Esophagus mucosa (tissue), 1 donor: ENCODE data around the gene LGR6. TPM values are rescaled to one million over a fixed set of nuclear protein-coding genes. Genes with fewer than 3 reads are reported as not detected.
"Not testable (repeated sequence)": the region's sequence is repeated elsewhere in the genome, so short reads cannot be mapped to it uniquely, and the experiment has no call there.

Source experiments
- ATAC-seq: fragments of 200-7000 bp; cut with Tn5 transposase; one replicate; pipeline ENCODE4 v1.9.1; 2020
- total RNA-seq: library from RNA; stranded (reverse); gene quantifications from one replicate; pipeline ENCODE4 v1.2.4, GENCODE V29; 2023
- donor health status: DM: yes; HTN: yes; CAD: no.

Gene LGR6
- total RNA-seq, 1 donor from 2014 or later = 2.7 TPM

DNA sequence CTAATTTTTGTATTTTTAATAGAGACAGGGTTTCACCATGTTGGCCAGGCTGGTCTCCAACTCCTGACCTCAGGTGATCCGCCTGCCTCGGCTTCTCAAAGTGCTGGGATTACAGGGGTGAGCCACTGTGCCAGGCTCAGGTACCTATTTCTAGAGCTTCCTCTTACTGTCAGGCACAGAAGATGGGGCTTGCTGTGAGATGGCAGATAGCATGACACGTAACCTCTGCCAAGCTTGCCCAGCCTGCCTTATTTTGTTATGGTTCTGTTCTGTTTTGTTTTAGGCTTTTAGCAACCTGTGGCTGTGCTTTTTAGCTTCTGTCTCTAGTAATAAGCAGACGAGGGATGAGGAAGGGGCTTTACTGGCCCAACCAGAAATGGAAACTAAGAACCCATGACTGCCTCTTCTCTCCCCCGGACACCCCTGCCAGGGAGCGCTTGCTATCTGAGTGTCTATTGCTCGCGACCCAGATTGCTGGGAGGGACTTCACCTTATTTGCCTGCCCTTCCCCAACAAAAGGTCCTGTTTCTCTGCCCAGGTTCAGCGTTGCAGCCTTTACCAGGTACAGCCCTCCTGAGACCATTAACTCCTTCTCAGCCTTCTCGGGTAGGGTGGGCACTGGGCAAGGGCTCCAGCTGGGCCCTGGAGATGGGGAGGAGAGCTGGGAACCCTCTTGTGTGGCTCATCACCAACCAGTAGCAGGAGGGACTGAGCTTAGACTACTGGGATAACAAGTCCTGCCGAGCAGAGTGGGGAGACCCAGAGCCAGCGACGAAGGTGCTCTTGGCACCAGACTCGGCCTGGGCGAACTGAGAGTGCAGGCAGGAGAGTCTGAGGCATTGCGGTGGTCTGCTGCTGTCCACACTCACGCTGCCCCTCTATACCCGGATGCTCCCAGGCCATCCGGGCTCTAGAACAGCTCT, 13.5 kb upstream of the LGR6 start:
- no peak for ATAC-seq

DNA sequence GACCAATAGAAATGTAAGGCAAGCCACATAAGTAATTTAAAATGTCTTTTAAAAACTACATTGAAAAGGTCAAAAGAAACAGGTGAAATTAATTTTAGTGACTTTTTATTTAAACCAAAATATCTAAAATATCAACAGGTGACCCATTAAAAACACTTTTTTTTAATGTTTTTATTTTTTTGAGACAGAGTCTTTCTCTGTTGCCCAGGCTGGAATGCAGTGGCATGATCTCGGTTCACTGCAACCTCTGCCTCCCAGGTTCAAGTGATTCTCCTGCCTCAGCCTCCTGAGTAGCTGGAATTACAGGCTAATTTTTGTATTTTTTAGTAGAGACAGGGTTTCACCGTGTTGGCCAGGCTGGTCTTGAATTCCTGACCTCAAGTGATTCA, 12.9 kb upstream of the LGR6 start:
- ATAC-seq = not testable (repeated sequence)

- no peak for ATAC-seq
These were observed 12.0 kb upstream of the LGR6 start for GRCh38 chr1:202181586-202181985.

DNA sequence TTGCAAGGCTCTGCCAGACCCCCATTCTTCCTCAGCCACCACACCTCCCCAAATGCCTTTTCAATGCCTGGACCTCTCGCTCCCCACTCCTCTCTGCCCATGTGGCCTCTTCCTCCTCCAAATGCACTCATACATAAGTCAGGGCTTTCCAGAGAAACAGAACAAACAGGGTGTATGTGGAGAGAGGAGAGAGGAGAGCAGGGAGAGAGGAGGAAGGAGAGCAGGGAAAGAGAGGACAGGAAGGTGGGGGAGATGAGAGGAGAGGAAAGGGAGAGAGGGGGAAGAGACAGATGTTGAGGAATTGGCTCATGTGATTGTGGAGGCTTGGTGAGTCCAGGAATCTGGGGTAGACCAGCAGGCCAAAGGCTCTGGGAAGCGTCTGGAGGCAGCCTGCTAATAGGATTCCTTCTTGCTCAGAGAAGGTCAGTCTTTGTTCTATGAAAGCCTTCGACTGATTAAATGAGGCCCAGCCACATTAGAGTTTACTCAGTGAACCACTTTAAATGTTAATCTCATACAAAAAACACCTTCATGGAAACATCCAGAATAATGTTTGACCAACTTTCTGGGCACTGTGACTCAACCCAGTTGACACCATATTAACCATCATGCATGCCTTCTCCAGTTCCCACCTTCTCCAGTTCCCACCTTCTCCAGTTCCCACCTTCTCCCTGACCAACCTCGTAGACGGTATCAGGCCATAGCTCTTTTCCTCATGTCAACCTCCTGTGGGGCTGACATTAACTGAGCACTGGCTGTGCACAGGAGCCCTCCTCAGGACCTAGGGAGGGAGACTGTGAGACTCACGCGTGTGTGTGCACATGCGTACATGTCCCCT, 11.3 kb upstream of the LGR6 start:
- no peak for ATAC-seq

GRCh38 chr1:202184750-202185460, 8.7 kb upstream of the LGR6 start:
- ATAC-seq = peak; percentile 72

GRCh38 chr1:202186327-202186726, 7.3 kb upstream of the LGR6 start:
- ATAC-seq = no peak

DNA sequence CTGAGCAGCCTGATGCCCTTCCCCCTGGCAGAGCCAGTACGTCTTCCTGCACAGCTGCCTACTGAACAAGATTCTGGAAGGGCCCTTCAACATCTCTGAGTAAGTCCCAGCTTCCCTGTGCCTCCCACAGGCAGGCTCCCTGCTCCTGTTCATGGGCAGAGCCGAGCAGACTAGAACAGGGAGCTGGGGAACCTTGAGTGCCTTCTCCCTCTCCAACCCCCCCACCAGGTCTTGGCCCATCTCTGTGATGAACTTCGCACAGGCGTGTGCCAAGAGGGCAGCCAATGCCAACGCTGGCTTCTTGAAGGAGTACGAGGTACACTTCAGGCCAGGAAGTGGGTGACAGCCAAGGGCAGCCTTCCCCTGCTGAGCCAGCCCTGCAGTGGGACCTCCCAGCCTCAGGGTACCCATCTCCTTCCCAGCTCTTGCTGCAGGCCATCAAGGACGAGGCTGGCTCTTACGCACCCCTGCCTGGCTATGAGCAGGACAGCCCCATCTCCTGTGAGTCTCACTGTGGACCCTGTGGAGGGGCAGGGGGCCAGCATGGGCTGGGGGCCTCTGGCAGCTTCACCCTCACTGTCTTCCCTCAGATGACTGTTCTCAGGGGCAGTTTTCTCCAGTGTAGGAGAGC, 6.4 kb upstream of the LGR6 start:
- ATAC-seq = no peak

- ATAC-seq = no peak
These were observed 5.7 kb upstream of the LGR6 start for GRCh38 chr1:202187697-202188407.

DNA sequence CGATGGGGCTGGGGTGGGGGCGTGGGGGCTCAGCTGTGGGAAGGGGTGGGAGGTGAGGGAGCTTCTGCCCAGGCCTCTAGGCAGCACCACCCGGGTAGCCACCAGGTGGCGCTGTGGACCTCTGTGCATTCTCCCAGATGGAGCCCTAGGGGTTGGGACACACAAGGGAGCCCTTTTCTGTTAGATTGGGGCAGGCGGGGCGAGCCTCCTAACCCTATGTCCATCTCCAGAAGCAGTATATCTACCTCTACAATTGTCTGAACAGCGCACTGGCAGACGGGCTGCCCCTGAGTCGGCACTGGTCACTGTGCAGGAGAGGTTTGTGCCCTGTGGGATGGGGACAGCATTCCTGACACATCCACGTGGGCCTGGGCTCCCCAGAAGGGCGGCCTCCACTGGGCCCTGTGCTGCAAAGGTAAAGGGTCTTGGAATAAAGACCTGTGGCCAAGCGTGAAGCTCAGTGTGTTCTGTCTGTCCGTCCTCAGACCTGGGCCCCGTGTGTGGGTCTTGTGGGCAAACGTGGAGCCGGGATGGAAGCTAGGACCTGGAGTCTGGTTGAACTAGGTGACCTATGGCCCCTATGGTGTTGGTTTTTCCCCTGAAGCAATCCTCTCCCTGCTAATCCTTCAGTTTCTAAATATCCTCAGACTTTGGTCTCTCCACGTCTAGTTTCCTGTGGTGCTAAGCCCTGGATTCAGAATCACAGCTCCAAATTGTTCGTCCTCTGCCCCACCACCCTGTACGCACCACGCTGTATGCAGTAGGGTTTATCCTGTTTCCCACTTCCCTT, 4.4 kb upstream of the LGR6 start:
- peak; percentile 58 for ATAC-seq

- ATAC-seq = no peak
These were observed 3.5 kb upstream of the LGR6 start for GRCh38 chr1:202189918-202190715.

DNA sequence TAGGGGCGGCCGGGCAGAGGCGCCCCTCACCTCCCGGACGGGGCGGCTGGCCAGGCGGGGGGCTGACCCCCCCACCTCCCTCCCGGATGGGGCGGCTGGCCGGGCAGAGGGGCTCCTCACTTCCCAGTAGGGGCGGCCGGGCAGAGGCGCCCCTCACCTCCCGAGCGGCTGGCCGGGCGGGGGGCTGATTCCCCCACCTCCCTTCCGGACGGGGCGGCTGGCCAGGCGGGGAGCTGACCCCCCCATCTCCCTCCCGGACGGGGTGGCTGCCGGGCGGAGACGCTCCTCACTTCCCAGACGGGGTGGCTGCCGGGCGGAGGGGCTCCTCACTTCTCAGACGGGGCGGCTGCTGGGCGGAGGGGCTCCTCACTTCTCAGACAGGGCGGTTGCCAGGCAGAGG, 2.2 kb upstream of the LGR6 start:
- not testable (repeated sequence) for ATAC-seq

DNA sequence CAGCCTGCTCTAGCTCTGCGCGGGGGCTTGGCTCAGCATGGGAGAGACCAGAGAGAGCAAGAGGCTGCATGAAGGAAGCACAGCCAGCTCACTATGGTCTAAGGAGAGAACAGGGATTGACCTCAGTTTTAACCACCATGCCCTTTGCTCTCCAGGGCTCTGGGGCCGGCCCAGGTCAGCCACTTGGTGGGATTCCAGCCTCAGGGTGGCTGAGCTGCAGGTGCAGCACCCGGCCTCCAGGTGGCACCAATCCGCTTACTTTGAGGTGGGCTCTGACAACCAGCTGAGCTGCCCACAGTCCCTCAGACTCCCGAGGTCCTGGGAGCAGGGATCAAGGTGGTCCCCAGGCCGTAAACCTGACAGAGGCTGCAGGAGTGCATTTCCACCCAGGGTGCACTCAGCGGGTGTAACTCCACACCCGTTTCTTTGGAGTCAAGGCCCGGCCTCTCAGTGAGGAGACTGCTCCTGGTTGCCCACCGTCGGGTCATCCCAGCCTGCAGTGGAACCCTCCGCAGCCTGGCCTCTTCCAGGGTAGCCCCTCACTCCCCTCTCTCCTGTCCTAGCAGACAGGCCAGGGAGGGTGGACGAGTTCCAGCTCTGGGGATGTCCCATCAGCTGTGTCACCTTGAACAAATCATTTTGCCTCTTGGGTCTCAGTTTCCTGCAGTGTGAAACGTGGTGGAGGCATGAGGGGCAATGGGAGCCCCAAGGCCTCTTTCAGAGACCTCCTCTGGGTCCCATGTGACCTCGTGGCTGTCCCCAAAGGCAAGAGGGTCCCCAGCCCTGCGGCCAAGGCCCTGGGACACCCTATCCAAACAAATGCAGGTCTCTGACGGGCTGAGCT, 607 bp upstream of the LGR6 start:
- ATAC-seq = peak; percentile 50

DNA sequence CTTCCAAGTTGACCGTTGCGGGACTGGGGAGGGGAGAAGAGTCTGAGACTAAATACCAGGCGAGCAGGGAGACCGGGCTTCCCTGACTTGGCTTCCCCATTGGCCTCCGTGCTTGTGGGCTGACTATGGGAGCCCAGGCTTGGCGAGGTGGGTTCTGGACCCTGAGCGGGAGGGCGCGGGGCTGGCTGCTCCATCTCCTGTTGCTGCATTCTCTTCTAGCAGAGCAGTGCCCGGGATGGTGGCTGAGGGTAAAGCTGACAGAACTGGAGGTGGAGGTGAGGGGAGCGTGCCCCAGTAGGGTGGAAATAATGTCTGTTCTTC, 689 bp downstream of the LGR6 start:
- ATAC-seq = no peak

DNA sequence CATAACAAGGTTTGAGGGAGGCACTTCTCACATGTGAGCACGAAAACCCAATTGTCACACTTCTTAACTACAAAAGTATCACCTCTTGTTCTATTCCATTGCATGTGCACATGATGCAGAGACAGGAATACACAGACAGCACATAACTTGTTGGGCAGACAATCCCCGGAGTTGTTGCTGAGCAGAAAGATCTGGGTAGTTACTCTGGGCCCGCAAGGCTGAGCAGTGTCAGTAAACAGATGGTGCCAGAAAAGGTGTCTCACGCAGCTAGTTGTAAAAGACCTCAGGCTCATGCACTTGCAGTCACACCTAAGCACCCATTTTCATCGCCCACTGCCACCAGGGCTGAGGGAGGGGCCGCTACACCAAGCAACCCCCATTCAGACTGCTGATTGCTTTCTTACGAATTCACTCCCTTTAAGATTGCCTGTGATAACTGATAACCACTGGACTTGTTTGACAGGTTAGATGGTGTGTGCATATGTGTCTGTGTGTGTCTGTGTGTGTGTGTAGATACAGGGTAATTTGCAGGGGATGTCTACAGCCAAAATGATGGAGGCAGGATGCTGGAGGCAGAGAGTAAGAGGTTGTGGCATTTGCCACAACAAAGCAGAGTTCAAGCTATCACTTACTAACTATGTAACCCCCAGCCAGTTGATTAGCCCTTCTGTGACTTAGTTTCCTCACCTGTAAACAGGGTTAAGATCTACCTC, 4.2 kb downstream of the LGR6 start:
- no peak for ATAC-seq

- ATAC-seq = no peak
These were observed 4.7 kb downstream of the LGR6 start for GRCh38 chr1:202198366-202198724.

GRCh38 chr1:202199040-202199889, 5.7 kb downstream of the LGR6 start:
- ATAC-seq = peak; percentile 24

GRCh38 chr1:202200112-202200548, 6.5 kb downstream of the LGR6 start:
- ATAC-seq = no peak

DNA sequence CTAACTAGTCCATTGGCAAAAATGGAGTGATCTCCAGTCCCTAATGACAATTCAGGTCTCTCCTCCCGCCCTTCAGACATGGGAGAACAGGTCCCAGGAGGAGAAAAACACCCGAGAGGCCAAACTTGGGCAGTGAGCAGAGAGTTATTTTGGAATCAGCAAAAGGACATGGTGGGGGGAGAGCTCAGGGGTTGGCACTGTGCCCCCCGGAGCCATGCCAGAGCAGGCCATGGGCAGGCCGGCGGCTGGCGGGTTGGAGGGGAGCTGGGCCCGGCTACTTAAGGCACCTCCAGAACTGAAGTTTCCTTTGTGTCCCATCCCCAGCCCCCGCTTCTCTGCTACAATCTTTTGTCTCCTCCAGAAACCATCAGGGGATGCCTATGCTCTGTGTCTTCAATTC, 7.1 kb downstream of the LGR6 start:
- no peak for ATAC-seq
